ENCODE measurements around the gene SEM1. TPM values are rescaled to one million over a fixed set of nuclear protein-coding genes. Genes with fewer than 3 reads are reported as not detected.

Gene SEM1
- total RNA-seq, result 48.4 and 59.2 TPM in 2 replicates

GRCh38 chr7:96709381-96710228 lies at the start of gene SEM1:
SEM1 (minus strand) TSS chr7:96709846; CDS start chr7:96709763, 83 bp downstream.

